HG03139 (cell line): ENCODE data around the gene TMEM86A.

Source experiments
- ATAC-seq: cut with Tn5 transposase; IDR thresholded peaks from one replicate; pipeline ENCODE4 v1.9.1; 2021; ENCODE audit not compliant: unreplicated experiment

Gene TMEM86A

GRCh38 chr11:18752502-18752901 lies 53.9 kb downstream of the TMEM86A start:
- no peak for ATAC-seq

- ATAC-seq = no peak
These were observed 55.7 kb downstream of the TMEM86A start for GRCh38 chr11:18754308-18754707.
